SK-N-SH (cell line): ENCODE data around the gene PSMD7.

Source experiments
- CHD2 ChIP-seq: fragments of 150-350 bp; IDR thresholded peaks from 2 replicates; pipeline ENCODE4 v1.6.1; 2018; ENCODE audit warnings: low read length; ENCODE audit not compliant: partially characterized antibody
- CTCF ChIP-seq: fragments of 200-600 bp; sonication (generic); IDR thresholded peaks from 2 replicates; pipeline ENCODE4 v1.6.1; 2017; ENCODE audit warnings: antibody characterized with exemption, mild to moderate bottlenecking, moderate library complexity
- MAX ChIP-seq: IDR thresholded peaks from 2 replicates; pipeline ENCODE4 v1.4.0; 2012; ENCODE audit warnings: low read depth
- SMC3 ChIP-seq: IDR thresholded peaks from 2 replicates; pipeline ENCODE4 v1.6.1; 2012; ENCODE audit warnings: low read depth, low read length, improper control_type of control experiment
- TEAD4 ChIP-seq: IDR thresholded peaks from 2 replicates; pipeline ENCODE4 v1.4.0; 2012; ENCODE audit warnings: mild to moderate bottlenecking, borderline replicate concordance; ENCODE audit not compliant: insufficient read depth
- YY1 ChIP-seq: IDR thresholded peaks from 2 replicates; pipeline ENCODE4 v1.4.0; 2012; ENCODE audit warnings: low read depth, mild to moderate bottlenecking

DNA sequence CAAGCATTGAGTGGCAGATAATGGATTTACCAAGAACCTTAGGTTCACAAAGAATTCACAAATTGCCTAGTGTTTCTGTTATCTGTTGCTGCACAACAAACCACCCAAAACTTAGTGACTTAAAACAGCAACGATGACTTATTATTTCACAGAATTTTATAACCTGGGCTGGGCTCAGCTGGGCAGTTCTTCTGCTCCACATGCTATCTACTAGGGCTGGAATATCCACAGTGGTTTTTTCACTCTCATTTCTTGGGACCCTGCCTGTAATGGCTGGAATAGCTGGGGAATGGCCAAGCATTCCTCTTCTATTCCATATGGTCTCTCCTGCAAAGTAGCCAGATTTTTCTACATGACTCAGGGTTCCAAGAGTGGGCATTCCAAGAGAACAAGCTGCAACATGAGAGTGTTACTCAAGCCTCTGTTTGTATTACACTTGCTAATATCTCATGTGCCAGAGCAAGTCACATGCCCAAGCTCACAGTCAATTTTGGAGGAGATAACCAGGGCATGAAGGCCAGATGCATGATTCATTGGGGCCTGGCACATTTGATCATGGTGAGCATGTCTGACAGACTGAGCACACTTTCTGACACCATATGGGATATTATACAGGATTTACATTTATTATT, 4.9 kb upstream of the PSMD7 start:
- TF ChIP-seq YY1 (no peak), CTCF (no peak), CHD2 (no peak), TEAD4 (no peak), MAX (no peak), SMC3 (no peak)
